ENCODE results near the gene DIO1.
"Not testable (repeated sequence)": the region's sequence is repeated elsewhere in the genome, so short reads cannot be mapped to it uniquely, and the experiment has no call there.

Gene DIO1

GRCh38 chr1:53893999-53894636, at the start of gene DIO1:
DIO1 (plus strand) TSS chr1:53894187; CDS start chr1:53894211, 24 bp downstream.
- no peak for FAIRE-seq

GRCh38 chr1:53847980-53848379, 46.0 kb upstream of the DIO1 start:
- FAIRE-seq, result no peak

- FAIRE-seq, result no peak
Measured at GRCh38 chr1:53850082-53850673, 43.8 kb upstream of the DIO1 start.

- FAIRE-seq, result no peak
Measured at GRCh38 chr1:53851571-53852285, 42.3 kb upstream of the DIO1 start.

- no peak for FAIRE-seq
Measured at GRCh38 chr1:53860967-53861411, 33.0 kb upstream of the DIO1 start.

GRCh38 chr1:53862507-53862906, 31.5 kb upstream of the DIO1 start:
- FAIRE-seq, result no peak

- no peak for FAIRE-seq
Measured at GRCh38 chr1:53868565-53868964, 25.4 kb upstream of the DIO1 start.

- no peak for FAIRE-seq
Measured at GRCh38 chr1:53869454-53870117, 24.4 kb upstream of the DIO1 start.

GRCh38 chr1:53871221-53871620, 22.8 kb upstream of the DIO1 start:
- no peak for FAIRE-seq

- no peak for FAIRE-seq
Measured at GRCh38 chr1:53871773-53872484, 22.1 kb upstream of the DIO1 start.

GRCh38 chr1:53875150-53875549, 18.8 kb upstream of the DIO1 start:
- FAIRE-seq, result not testable (repeated sequence)

- peak; percentile 51 for FAIRE-seq
Measured at GRCh38 chr1:53878492-53879105, 15.4 kb upstream of the DIO1 start.

- not testable (repeated sequence) for FAIRE-seq
Measured at GRCh38 chr1:53881853-53882252, 12.1 kb upstream of the DIO1 start.

- FAIRE-seq, result not testable (repeated sequence)
Measured at GRCh38 chr1:53883600-53883999, 10.4 kb upstream of the DIO1 start.

GRCh38 chr1:53888681-53889080, 5.3 kb upstream of the DIO1 start:
- no peak for FAIRE-seq

- FAIRE-seq, result no peak
Measured at GRCh38 chr1:53889304-53890298, 4.4 kb upstream of the DIO1 start, which contains the start of gene YIPF1. YIPF1 (minus strand) TSS chr1:53889797; CDS start chr1:53888937, 860 bp downstream.

GRCh38 chr1:53890522-53890941, 3.5 kb upstream of the DIO1 start:
- FAIRE-seq, result no peak

GRCh38 chr1:53891018-53891417, 3.0 kb upstream of the DIO1 start:
- FAIRE-seq, result no peak

GRCh38 chr1:53891678-53892077, 2.3 kb upstream of the DIO1 start:
- FAIRE-seq, result no peak

GRCh38 chr1:53892911-53893310, 1.1 kb upstream of the DIO1 start:
- FAIRE-seq, result no peak

- FAIRE-seq, result no peak
Measured at GRCh38 chr1:53894644-53895043, 657 bp downstream of the DIO1 start.
